ENCODE data around the gene TMEM184A. TPM values are rescaled to one million over a fixed set of nuclear protein-coding genes. Genes with fewer than 3 reads are reported as not detected.

The TMEM184A gene
- total and polyA plus RNA-seq, 2 of the 13 experiments (the other 11 are each of a cell fraction or from before 2014, with no cell fraction given), result 9.5 to 20.4 TPM

DNA sequence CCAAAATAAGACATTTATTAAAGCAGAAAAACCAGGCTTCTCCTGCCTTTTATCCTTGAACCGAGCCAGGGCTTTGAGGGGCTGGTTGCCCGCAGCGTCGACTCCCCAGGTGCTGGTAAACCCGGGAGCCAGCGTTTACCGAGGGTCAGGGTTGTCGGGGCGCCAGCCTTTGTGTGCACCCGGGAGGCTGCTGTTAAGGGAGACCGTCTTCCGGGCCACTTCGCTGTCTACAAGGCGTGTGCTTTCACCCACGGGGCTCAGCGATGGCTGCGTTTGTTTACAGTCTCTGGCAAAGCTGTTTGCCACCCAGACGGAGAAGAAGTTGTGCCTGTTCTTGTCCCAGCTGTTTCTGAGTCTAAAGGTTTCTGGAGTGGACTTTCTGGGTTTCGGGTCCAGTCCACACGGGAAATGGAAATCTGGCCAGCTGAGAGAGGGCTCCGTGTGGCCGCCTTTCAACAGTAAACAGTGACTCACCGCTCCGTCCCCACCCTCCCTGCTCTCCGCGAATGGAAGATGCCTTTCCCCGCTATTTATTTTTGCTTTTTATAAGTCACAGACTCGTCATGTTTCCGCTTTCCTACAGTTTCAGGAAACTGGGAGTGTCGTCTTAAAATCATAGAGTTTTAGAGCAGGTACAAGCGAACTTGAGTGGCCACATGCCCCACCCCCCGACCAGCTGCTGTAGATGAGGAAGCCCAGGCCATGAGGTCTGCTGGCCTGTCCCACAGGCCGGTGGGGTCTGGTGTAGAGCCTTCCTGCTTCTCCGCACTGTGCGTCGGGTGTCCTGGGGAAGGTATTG is 23.4 kb downstream of the TMEM184A start (continued):
- TF ChIP-seq, protein P1, sequence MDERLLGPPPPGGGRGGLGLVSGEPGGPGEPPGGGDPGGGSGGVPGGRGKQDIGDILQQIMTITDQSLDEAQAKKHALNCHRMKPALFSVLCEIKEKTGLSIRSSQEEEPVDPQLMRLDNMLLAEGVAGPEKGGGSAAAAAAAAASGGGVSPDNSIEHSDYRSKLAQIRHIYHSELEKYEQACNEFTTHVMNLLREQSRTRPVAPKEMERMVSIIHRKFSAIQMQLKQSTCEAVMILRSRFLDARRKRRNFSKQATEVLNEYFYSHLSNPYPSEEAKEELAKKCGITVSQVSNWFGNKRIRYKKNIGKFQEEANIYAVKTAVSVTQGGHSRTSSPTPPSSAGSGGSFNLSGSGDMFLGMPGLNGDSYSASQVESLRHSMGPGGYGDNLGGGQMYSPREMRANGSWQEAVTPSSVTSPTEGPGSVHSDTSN (CRISPR knock-in tag; IDR thresholded peaks at IDR 0.05), result no peak
- TF ChIP-seq HDAC1 (CRISPR knock-in tag; IDR thresholded peaks at IDR 0.05) (peak; percentile 64; the same call in 1 of the 2 replicates), MXD4 (CRISPR knock-in tag; IDR thresholded peaks at IDR 0.05) (no peak), RXRB (CRISPR knock-in tag; IDR thresholded peaks at IDR 0.05; ENCODE audit: borderline replicate concordance) (peak; percentile 64; the same call in 1 of the 2 replicates), ZNF724P (CRISPR knock-in tag; IDR thresholded peaks at IDR 0.05; ENCODE audit: borderline replicate concordance) (no peak), ZNF550 (CRISPR knock-in tag; IDR thresholded peaks at IDR 0.05; ENCODE audit: borderline replicate concordance) (no peak), RBAK (CRISPR knock-in tag; IDR thresholded peaks at IDR 0.05) (no peak), MIER2 (CRISPR knock-in tag; IDR thresholded peaks at IDR 0.05) (no peak), SRSF1 (optimal IDR thresholded peaks at IDR 0.05; ENCODE audit: low read depth, low read length) (no peak), ZNF850 (CRISPR knock-in tag; conservative IDR thresholded peaks at IDR 0.05) (no peak), ZNF354B (CRISPR knock-in tag; IDR thresholded peaks at IDR 0.05) (no peak), CBX5 (CRISPR knock-in tag; IDR thresholded peaks at IDR 0.05; ENCODE audit: borderline replicate concordance) (no peak), KDM6A (CRISPR knock-in tag; IDR thresholded peaks at IDR 0.05; ENCODE audit: low read depth) (no peak), ZNF709 (CRISPR knock-in tag; IDR thresholded peaks at IDR 0.05) (no peak), KDM5B (CRISPR knock-in tag; IDR thresholded peaks at IDR 0.05; ENCODE audit: borderline replicate concordance) (no peak), FOXC1 (CRISPR knock-in tag; IDR thresholded peaks at IDR 0.05; ENCODE audit: borderline replicate concordance) (no peak), ELF1 (CRISPR knock-in tag; IDR thresholded peaks at IDR 0.05) (no peak), ZNF788 (CRISPR knock-in tag; IDR thresholded peaks at IDR 0.05; ENCODE audit: borderline replicate concordance) (peak; percentile 11; the same call in 1 of the 2 replicates)
- TF ChIP-seq, protein P2, sequence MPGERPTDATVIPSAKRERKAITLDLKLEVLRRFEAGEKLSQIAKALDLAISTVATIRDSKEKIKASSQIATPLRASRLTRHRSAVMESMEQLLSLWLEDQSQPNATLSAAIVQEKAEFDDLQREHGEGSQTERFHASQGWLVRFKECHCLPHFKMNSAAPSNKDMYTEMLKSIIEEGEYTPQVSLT (CRISPR knock-in tag; IDR thresholded peaks at IDR 0.05; ENCODE audit: borderline replicate concordance, low read depth), result no peak
- TF ChIP-seq, protein P3, sequence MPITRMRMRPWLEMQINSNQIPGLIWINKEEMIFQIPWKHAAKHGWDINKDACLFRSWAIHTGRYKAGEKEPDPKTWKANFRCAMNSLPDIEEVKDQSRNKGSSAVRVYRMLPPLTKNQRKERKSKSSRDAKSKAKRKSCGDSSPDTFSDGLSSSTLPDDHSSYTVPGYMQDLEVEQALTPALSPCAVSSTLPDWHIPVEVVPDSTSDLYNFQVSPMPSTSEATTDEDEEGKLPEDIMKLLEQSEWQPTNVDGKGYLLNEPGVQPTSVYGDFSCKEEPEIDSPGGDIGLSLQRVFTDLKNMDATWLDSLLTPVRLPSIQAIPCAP (CRISPR knock-in tag; IDR thresholded peaks at IDR 0.05; ENCODE audit: low read depth), result no peak
- TF ChIP-seq, protein P4, sequence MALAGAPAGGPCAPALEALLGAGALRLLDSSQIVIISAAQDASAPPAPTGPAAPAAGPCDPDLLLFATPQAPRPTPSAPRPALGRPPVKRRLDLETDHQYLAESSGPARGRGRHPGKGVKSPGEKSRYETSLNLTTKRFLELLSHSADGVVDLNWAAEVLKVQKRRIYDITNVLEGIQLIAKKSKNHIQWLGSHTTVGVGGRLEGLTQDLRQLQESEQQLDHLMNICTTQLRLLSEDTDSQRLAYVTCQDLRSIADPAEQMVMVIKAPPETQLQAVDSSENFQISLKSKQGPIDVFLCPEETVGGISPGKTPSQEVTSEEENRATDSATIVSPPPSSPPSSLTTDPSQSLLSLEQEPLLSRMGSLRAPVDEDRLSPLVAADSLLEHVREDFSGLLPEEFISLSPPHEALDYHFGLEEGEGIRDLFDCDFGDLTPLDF (CRISPR knock-in tag; IDR thresholded peaks at IDR 0.05), result no peak
- TF ChIP-seq, protein P5, sequence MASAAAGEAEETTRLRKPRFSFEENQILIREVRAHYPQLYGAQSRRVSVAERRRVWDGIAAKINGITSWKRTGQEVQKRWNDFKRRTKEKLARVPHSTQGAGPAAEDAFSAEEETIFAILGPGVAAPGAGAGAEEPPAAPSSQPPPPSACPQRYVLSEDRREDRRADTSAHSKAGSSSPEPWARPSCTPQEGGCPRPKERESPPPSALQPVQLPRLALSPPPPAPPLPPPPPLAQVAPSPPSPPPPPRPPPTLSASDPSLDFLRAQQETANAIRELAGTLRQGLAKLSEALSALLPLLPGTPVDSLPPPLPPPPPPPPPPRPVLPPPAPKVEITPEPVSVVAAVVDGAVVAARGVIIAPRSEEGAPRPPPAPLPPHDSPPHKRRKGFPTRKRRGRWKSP (CRISPR knock-in tag; IDR thresholded peaks at IDR 0.05), result no peak
- TF ChIP-seq, protein P6, sequence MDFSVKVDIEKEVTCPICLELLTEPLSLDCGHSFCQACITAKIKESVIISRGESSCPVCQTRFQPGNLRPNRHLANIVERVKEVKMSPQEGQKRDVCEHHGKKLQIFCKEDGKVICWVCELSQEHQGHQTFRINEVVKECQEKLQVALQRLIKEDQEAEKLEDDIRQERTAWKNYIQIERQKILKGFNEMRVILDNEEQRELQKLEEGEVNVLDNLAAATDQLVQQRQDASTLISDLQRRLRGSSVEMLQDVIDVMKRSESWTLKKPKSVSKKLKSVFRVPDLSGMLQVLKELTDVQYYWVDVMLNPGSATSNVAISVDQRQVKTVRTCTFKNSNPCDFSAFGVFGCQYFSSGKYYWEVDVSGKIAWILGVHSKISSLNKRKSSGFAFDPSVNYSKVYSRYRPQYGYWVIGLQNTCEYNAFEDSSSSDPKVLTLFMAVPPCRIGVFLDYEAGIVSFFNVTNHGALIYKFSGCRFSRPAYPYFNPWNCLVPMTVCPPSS (IDR thresholded peaks at IDR 0.05), result no peak
- TF ChIP-seq, protein P7, sequence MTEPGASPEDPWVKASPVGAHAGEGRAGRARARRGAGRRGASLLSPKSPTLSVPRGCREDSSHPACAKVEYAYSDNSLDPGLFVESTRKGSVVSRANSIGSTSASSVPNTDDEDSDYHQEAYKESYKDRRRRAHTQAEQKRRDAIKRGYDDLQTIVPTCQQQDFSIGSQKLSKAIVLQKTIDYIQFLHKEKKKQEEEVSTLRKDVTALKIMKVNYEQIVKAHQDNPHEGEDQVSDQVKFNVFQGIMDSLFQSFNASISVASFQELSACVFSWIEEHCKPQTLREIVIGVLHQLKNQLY (CRISPR knock-in tag; IDR thresholded peaks at IDR 0.05), result no peak

Measured in HepG2 (cell line).